HCT116 (cell line): ENCODE results near the gene EMP2. TPM values are rescaled to one million over a fixed set of nuclear protein-coding genes. Genes with fewer than 3 reads are reported as not detected.

ENCODE experiments used
- ATAC-seq: fragments of 200-7000 bp; cut with Tn5 transposase; 2 replicates; pipeline ENCODE4 v1.9.1; 2020; ENCODE audit warnings: mild to moderate bottlenecking, moderate library complexity
- BruUV-seq: library from RNA; stranded (reverse); fragments of 400-500 nt; replicated peaks from 2 replicates; lab custom pipeline; 2021; lab: Mats Ljungman, UMichigan
- CTCF ChIA-PET: fragments of 300-600 bp; sonication (Branson Sonifier 250); formaldehyde crosslinking; loops from one replicate; lab custom pipeline; 2021; ENCODE audit warnings: antibody characterized with exemption; lab: Charles Lee
- POLR2A ChIA-PET: fragments of 300-600, 350-600 bp; sonication (Branson Sonifier 250); formaldehyde crosslinking; loops from one replicate; lab custom pipeline; 2021; ENCODE audit warnings: antibody characterized with exemption; lab: Charles Lee
- RAD21 ChIA-PET, 2 experiments: fragments of 300-600 bp; sonication (Branson Sonifier 250); formaldehyde crosslinking; loops; one replicate each; lab custom pipeline; 2023; ENCODE audit warnings: low total read pairs in 2 of 2; ENCODE audit not compliant: uncharacterized antibody in 2 of 2, unreplicated experiment in 2 of 2, low non-redundant PET in 1 of 2; lab: Charles Lee
- DNase-seq: peaks from one replicate; pipeline ENCODE4 v3.0.0-alpha.2; 2010; ENCODE audit warnings: low read depth, low spot score
- H2AFZ ChIP-seq: fragments of 200-600 bp; shearing (Covaris generic), sonication (generic); 2 replicates; pipeline ENCODE4 v1.6.1; 2017; ENCODE audit warnings: low read depth, mixed run types, mixed read lengths, antibody characterized with exemption, low read length; ENCODE audit not compliant: poor library complexity, severe bottlenecking
- H3K27ac ChIP-seq: 2 replicates; pipeline ENCODE4 v1.5.1; 2012; ENCODE audit warnings: low read depth, low read length
- H3K27me3 ChIP-seq: fragments of 200-600 bp; sonication (generic); 2 replicates; pipeline ENCODE4 v1.6.1; 2016; ENCODE audit warnings: mixed run types, low read length, mixed read lengths; ENCODE audit not compliant: insufficient read depth
- H3K36me3 ChIP-seq, 2 experiments: fragments of 200-500 bp in 1 of 2; fragments of 200-600 bp in 1 of 2; sonication (Bioruptor generic) in 1 of 2; sonication (generic) in 1 of 2; 2 replicates each; pipeline versions ENCODE4 v1.5.1 to v1.6.1; 2014 to 2016; ENCODE audit warnings: low read length in 2 of 2, inconsistent platforms in 1 of 2, mixed read lengths in 1 of 2, mixed run types in 1 of 2; ENCODE audit not compliant: insufficient read depth in 2 of 2, control insufficient read depth in 1 of 2
- H3K4me1 ChIP-seq, 2 experiments: fragments of 200-600 bp in 1 of 2; sonication (generic) in 1 of 2; 2 replicates each; pipeline versions ENCODE4 v1.5.1 to v1.6.1; 2012 to 2017; ENCODE audit warnings: low read length in 2 of 2, inconsistent platforms in 1 of 2, mild to moderate bottlenecking in 1 of 2, mixed read lengths in 1 of 2, mixed run types in 1 of 2, moderate library complexity in 1 of 2; ENCODE audit not compliant: insufficient read depth in 2 of 2, control insufficient read depth in 1 of 2
- H3K4me2 ChIP-seq: fragments of 200-600 bp; sonication (generic); 2 replicates; pipeline ENCODE4 v1.6.1; 2017; ENCODE audit warnings: mixed run types, low read length, mixed read lengths
- H3K4me3 ChIP-seq, 2 experiments: fragments of 200-600 bp in 1 of 2; sonication (generic) in 1 of 2; replicated peaks in 1 of 2; 2 replicates each; pipeline ENCODE4 v1.5.1; 2011 to 2016; ENCODE audit warnings: low read length in 2 of 2, control low read depth in 1 of 2, low read depth in 1 of 2, mild to moderate bottlenecking in 1 of 2, mixed read lengths in 1 of 2, mixed run types in 1 of 2
- H3K79me2 ChIP-seq: fragments of 200-600 bp; sonication (generic); 2 replicates; pipeline ENCODE4 v1.6.1; 2017; ENCODE audit warnings: mild to moderate bottlenecking, mixed run types, low read length, moderate library complexity, mixed read lengths; ENCODE audit not compliant: insufficient read depth
- H3K9ac ChIP-seq: fragments of 200-600 bp; sonication (generic); 2 replicates; pipeline ENCODE4 v1.6.1; 2016; ENCODE audit warnings: low read length, mixed read lengths
- H3K9me2 ChIP-seq: fragments of 200-600 bp; sonication (generic), shearing (Covaris generic); 2 replicates; pipeline ENCODE4 v1.6.1; 2017; ENCODE audit warnings: mixed run types, mild to moderate bottlenecking, moderate library complexity; ENCODE audit not compliant: insufficient read depth
- H3K9me3 ChIP-seq, 2 experiments: fragments of 200-500 bp in 1 of 2; fragments of 200-600 bp in 1 of 2; sonication (Bioruptor generic) in 1 of 2; sonication (generic) in 1 of 2; 2 replicates each; pipeline ENCODE4 v1.6.1; 2014 to 2017; ENCODE audit warnings: low read length in 2 of 2, mixed read lengths in 2 of 2, inconsistent platforms in 1 of 2, low read depth in 1 of 2, mild to moderate bottlenecking in 1 of 2, mixed run types in 1 of 2, moderate library complexity in 1 of 2; ENCODE audit not compliant: control insufficient read depth in 1 of 2, insufficient read depth in 1 of 2
- H4K20me1 ChIP-seq: fragments of 200-600 bp; sonication (generic), shearing (Covaris generic); 2 replicates; pipeline ENCODE4 v1.6.1; 2017; ENCODE audit warnings: mixed run types, mild to moderate bottlenecking, moderate library complexity; ENCODE audit not compliant: insufficient read depth
- ATF3 ChIP-seq: IDR thresholded peaks from 2 replicates; pipeline ENCODE4 v1.6.1; 2012
- CTCF ChIP-seq, 3 experiments: fragments of 200-600 bp in 1 of 3; sonication (generic) in 1 of 3; IDR thresholded peaks in 2 of 3; conservative IDR thresholded peaks in 1 of 3; 2 replicates each; pipeline ENCODE4 v1.5.1; 2012 to 2017; ENCODE audit warnings: low read depth in 2 of 3, low read length in 2 of 3, antibody characterized with exemption in 1 of 3, borderline replicate concordance in 1 of 3, control low read depth in 1 of 3, mild to moderate bottlenecking in 1 of 3, mixed read lengths in 1 of 3, mixed run types in 1 of 3, moderate library complexity in 1 of 3; ENCODE audit not compliant: insufficient read depth in 1 of 3
- EZH2 ChIP-seq: fragments of 200-600 bp; sonication (generic); IDR thresholded peaks from 2 replicates; pipeline ENCODE4 v1.6.1; 2017; ENCODE audit warnings: antibody characterized with exemption, mixed run types
- EZH2phosphoT487 ChIP-seq: fragments of 200-600 bp; IDR thresholded peaks from 2 replicates; pipeline ENCODE4 v1.6.1; 2018; ENCODE audit warnings: antibody characterized with exemption, borderline replicate concordance
- POLR2AphosphoS5 ChIP-seq: IDR thresholded peaks from 2 replicates; pipeline ENCODE4 v1.6.1; 2011; ENCODE audit warnings: mild to moderate bottlenecking, low read depth, low read length, moderate library complexity
- RAD21 ChIP-seq: IDR thresholded peaks from 2 replicates; pipeline ENCODE4 v1.6.1; 2012; ENCODE audit warnings: low read depth, mild to moderate bottlenecking
- SP1 ChIP-seq: IDR thresholded peaks from 2 replicates; pipeline ENCODE4 v1.6.1; 2012; ENCODE audit warnings: low read depth
- SRF ChIP-seq: IDR thresholded peaks from 2 replicates; pipeline ENCODE4 v1.6.1; 2012; ENCODE audit warnings: low read depth
- ZFX ChIP-seq: fragments of 450-650 bp; IDR thresholded peaks from 2 replicates; pipeline ENCODE4 v1.6.1; 2017
- intact Hi-C: fragments of 100-400 bp; cut with micrococcal nuclease; formaldehyde crosslinking; loops from 2 replicates; pipeline ENCODE4 v1.10.0; 2022
- total RNA-seq: library from RNA; stranded (reverse); gene quantifications from one replicate; pipeline ENCODE4 v1.2.1, GENCODE V29; 2021; ENCODE audit not compliant: unreplicated experiment
- TF ChIP-seq, protein P1 (sequence below): IDR thresholded peaks from 2 replicates; pipeline ENCODE4 v1.6.1; 2012; ENCODE audit warnings: low read depth
- TF ChIP-seq, protein P2 (sequence below): IDR thresholded peaks from 2 replicates; pipeline ENCODE4 v1.6.1; 2012

EMP2 gene
- total RNA-seq, 1 experiment from 2014 or later: 32.6 TPM

DNA sequence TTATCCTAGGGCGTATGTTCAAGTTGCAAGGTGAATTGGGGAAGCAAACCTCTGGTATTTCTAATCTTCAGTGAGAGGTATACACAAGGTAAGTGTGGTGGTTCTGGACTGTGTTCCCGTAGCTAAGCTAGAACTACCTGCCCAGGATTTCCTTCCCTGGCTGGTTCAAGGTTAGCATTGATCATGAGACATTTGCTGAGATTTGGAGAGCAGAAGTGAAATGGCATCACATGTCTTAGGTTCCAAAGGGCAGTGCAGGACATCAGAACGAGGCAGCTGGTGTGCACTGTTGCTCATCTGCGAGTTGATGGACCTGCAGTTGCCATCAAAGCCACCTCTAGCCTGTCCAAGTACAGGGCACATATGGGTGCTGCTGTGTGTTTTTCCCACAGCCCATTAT, 95.2 kb downstream of the EMP2 start:
- DNase-seq (no peak), ATAC-seq (no peak)
- no peak overlapping the region for H2AFZ ChIP-seq
- H3K9me2 ChIP-seq: no peaks in the 10 kb centered on the region
- intact Hi-C loops: no loop called here
- POLR2A ChIA-PET: no interaction called here
- no peak for TF ChIP-seq EZH2
- TF ChIP-seq, protein P1, sequence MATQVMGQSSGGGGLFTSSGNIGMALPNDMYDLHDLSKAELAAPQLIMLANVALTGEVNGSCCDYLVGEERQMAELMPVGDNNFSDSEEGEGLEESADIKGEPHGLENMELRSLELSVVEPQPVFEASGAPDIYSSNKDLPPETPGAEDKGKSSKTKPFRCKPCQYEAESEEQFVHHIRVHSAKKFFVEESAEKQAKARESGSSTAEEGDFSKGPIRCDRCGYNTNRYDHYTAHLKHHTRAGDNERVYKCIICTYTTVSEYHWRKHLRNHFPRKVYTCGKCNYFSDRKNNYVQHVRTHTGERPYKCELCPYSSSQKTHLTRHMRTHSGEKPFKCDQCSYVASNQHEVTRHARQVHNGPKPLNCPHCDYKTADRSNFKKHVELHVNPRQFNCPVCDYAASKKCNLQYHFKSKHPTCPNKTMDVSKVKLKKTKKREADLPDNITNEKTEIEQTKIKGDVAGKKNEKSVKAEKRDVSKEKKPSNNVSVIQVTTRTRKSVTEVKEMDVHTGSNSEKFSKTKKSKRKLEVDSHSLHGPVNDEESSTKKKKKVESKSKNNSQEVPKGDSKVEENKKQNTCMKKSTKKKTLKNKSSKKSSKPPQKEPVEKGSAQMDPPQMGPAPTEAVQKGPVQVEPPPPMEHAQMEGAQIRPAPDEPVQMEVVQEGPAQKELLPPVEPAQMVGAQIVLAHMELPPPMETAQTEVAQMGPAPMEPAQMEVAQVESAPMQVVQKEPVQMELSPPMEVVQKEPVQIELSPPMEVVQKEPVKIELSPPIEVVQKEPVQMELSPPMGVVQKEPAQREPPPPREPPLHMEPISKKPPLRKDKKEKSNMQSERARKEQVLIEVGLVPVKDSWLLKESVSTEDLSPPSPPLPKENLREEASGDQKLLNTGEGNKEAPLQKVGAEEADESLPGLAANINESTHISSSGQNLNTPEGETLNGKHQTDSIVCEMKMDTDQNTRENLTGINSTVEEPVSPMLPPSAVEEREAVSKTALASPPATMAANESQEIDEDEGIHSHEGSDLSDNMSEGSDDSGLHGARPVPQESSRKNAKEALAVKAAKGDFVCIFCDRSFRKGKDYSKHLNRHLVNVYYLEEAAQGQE: no peak
- TF ChIP-seq RAD21: no peak
- TF ChIP-seq SRF: no peak
- no peak for TF ChIP-seq SP1
- TF ChIP-seq EZH2phosphoT487: no peak
- no peak for TF ChIP-seq ATF3
- no peak for TF ChIP-seq CTCF (IDR thresholded peaks at IDR 0.05 in 2 of 3, conservative IDR thresholded peaks at IDR 0.05 in 1 of 3; ENCODE audit: borderline replicate concordance in 1 of 3, insufficient read depth in 1 of 3, low read depth in 2 of 3, low read length in 2 of 3)
- TF ChIP-seq ZFX: no peak
- no peak for TF ChIP-seq POLR2AphosphoS5
- TF ChIP-seq, protein P2, sequence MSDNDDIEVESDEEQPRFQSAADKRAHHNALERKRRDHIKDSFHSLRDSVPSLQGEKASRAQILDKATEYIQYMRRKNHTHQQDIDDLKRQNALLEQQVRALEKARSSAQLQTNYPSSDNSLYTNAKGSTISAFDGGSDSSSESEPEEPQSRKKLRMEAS: no peak
- H3K4me1 ChIP-seq: no peaks in the 10 kb centered on the region
- no peak overlapping the region for H3K4me3 ChIP-seq
- CTCF ChIA-PET: no interaction called here
- no peak overlapping the region for H3K9ac ChIP-seq
- no peak overlapping the region for H3K27ac ChIP-seq
- H3K4me2 ChIP-seq: no peak overlapping the region
- RAD21 ChIA-PET: no interaction called here
- H3K36me3 ChIP-seq: no peaks in the 10 kb centered on the region
- no peaks in the 10 kb centered on the region for H4K20me1 ChIP-seq
- no peaks in the 10 kb centered on the region for H3K27me3 ChIP-seq
- H3K9me3 ChIP-seq: no peaks in the 10 kb centered on the region; a peak in 1 of 4 replicates
- BruUV-seq: no TSS peak
- no peaks in the 10 kb centered on the region for H3K79me2 ChIP-seq
